Left ventricle myocardium inferior (tissue), 1 donor: Measurements from ENCODE around the gene ARL9. TPM values are rescaled to one million over a fixed set of nuclear protein-coding genes. Genes with fewer than 3 reads are reported as not detected.

ENCODE experiments used
- DNase-seq: peaks from one replicate; pipeline ENCODE4 v3.0.0-alpha.2; 2020
- H3K27ac ChIP-seq: fragments of 200-600 bp; replicated peaks from 2 replicates; pipeline ENCODE4 v1.8.0; 2021
- H3K27me3 ChIP-seq: fragments of 200-600 bp; 2 replicates; pipeline ENCODE4 v1.8.0; 2021; ENCODE audit warnings: low read depth
- H3K36me3 ChIP-seq: fragments of 200-600 bp; 2 replicates; pipeline ENCODE4 v1.8.0; 2021
- H3K4me1 ChIP-seq: fragments of 200-600 bp; 2 replicates; pipeline ENCODE4 v1.8.0; 2021
- H3K4me3 ChIP-seq: fragments of 200-600 bp; 2 replicates; pipeline ENCODE4 v1.8.0; 2021; ENCODE audit warnings: mild to moderate bottlenecking, moderate library complexity
- H3K9me3 ChIP-seq: fragments of 200-600 bp; replicated peaks from 2 replicates; pipeline ENCODE4 v1.8.0; 2021
- CTCF ChIP-seq: fragments of 200-600 bp; IDR thresholded peaks from 2 replicates; pipeline ENCODE4 v1.8.0; 2021; ENCODE audit warnings: antibody characterized with exemption, mild to moderate bottlenecking, borderline replicate concordance
- intact Hi-C: fragments of 100-400 bp; cut with micrococcal nuclease; formaldehyde crosslinking; loops from one replicate; pipeline ENCODE4 v1.11.0; 2022
- long read RNA-seq: library from polyadenylated mRNA; unstranded; transcript quantifications from one replicate; pipeline ENCODE4 v2.0.0, GENCODE V29; 2021
- total RNA-seq: library from RNA; stranded (reverse); fragmentation: NEBNext Ultra II Directional; extraction: Animal tissue kit (Norgen Biotek cat#: 25700); gene quantifications from one replicate; pipeline ENCODE4 v1.2.1, GENCODE V29; 2021
- donor health status: DM: no; HTN: yes; CAD: no; lungs with severe emphysema.

Gene ARL9
- total RNA-seq, result not detected
- long read RNA-seq, result 0 reads

DNA sequence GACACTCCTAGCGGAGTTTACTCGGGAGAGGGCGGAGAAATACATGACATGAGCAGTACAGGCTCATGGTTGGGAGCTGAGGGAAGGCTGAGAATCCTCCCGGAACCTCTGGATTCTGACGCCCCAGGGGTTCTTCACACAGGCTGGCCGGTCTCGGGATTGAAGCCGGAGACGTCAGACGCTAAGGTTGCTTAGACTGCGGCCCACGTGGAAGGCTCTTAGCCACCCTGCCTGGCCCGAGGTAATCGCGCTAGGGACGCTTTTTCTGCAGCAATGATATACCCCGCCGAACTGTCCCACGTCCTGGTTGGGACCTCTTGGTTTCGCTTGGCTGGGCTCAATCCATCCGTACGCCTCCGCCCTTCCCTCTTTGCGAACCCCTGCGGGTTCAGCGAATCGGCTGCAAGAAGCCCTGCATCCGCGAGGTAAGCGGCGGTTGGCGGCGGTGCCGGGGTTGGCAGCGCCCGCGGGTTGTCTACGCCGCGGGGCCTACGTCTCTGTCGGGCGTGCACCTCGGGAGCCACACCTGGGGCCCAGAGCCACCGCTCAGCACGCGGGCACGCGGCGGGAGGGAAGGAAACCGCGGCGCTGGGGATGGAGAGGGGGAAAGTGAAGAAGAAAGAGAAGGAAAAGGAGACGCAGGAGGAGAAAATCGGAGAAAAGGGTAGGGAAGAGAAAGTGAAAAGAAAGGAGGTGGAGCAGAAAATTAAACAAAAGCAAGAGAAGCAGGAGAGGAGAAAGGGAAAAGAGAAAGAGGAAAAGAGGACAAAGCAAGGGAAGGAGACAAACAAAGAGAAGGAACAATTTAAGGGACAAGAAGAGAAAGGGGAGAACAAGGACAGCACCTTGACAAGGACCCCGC lies at the start of gene ARL9:
ARL9 (plus strand) TSS at position 523 of the 862 bp plus-strand sequence; CDS start at position 595, 72 bp downstream.
- Histone ChIP-seq H3K27ac (peak within 1 kb of the TSS; percentile 9), H3K27me3 (peaks cover 17% of the 10 kb centered on the region), H3K9me3 (no peaks in the 10 kb centered on the region), H3K4me3 (peak within 1 kb of the TSS; percentile 69), H3K36me3 (peaks cover 38% of the 10 kb centered on the region), H3K4me1 (peaks cover 16% of the 10 kb centered on the region)
- peak; percentile 27 for DNase-seq
- intact Hi-C loops, result no loop called here
- no peak for TF ChIP-seq CTCF

DNA sequence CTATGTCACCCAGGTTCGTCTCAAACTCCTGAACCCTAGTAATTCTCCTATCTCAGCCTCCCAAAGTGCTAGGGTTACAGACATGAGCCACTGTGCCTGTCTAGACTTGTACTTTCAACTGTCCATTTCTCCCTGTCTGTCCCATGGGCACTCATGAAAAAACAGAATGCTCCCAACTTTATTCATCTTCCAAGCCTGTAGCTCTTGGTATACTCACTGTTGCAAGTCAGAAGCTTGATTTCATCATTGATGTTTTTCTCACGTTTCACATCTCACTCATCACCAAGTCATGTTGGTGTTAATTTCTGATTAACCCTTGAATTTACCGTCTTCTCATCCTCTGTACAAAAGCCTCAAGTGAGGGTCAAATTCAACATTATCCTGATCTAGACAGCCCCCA lies 45.5 kb upstream of the ARL9 start:
- no peaks in the 10 kb centered on the region for H3K27me3 ChIP-seq
- DNase-seq, result no peak
- TF ChIP-seq CTCF, result no peak
- H3K4me3 ChIP-seq, result no peak overlapping the region
- H3K9me3 ChIP-seq, result no peaks in the 10 kb centered on the region
- H3K27ac ChIP-seq, result no peak overlapping the region
- intact Hi-C loops, result no loop called here
- peaks cover 34% of the 10 kb centered on the region for H3K36me3 ChIP-seq
- peaks cover 19% of the 10 kb centered on the region for H3K4me1 ChIP-seq

GRCh38 chr4:56462157-56462556 lies 43.4 kb upstream of the ARL9 start:
- DNase-seq, result no peak
- no peak for TF ChIP-seq CTCF
- Histone ChIP-seq H3K4me3 (no peak overlapping the region), H3K27ac (no peak overlapping the region), H3K36me3 (peaks cover 29% of the 10 kb centered on the region), H3K9me3 (no peaks in the 10 kb centered on the region), H3K27me3 (no peaks in the 10 kb centered on the region), H3K4me1 (peaks cover 39% of the 10 kb centered on the region)
- intact Hi-C loops, result no loop called here

GRCh38 chr4:56463711-56464110 lies 41.9 kb upstream of the ARL9 start:
- Histone ChIP-seq H3K4me1 (peaks cover 53% of the 10 kb centered on the region), H3K4me3 (no peak overlapping the region), H3K36me3 (peaks cover 29% of the 10 kb centered on the region), H3K27me3 (no peaks in the 10 kb centered on the region), H3K27ac (no peak overlapping the region), H3K9me3 (no peaks in the 10 kb centered on the region)
- intact Hi-C loops, result no loop called here
- DNase-seq, result no peak
- no peak for TF ChIP-seq CTCF

GRCh38 chr4:56464581-56464980 lies 41.0 kb upstream of the ARL9 start:
- TF ChIP-seq CTCF, result no peak
- Histone ChIP-seq H3K27ac (no peak overlapping the region), H3K36me3 (peaks cover 29% of the 10 kb centered on the region), H3K4me1 (peaks cover 61% of the 10 kb centered on the region), H3K9me3 (no peaks in the 10 kb centered on the region), H3K27me3 (no peaks in the 10 kb centered on the region), H3K4me3 (no peak overlapping the region)
- no peak for DNase-seq
- intact Hi-C loops, result no loop called here
